Spleen (tissue), 7 donors: ENCODE data around the gene SDCBP2.

ENCODE experiments used
- POLR2A ChIP-seq, 3 donors: fragments of 450-650 bp; IDR thresholded peaks; one replicate each; pipeline ENCODE4 v1.5.1; 2017; ENCODE audit warnings: antibody characterized with exemption in 3 of 3, mild to moderate bottlenecking in 1 of 3
- POLR2AphosphoS5 ChIP-seq, 3 donors: sonication (generic); formaldehyde crosslinking; IDR thresholded peaks; one replicate each; pipeline ENCODE4 v1.5.1; 2017; ENCODE audit warnings: antibody characterized with exemption in 3 of 3
- TF ChIP-seq, protein P1 (sequence below), 11 experiments: fragments of 200-600 bp in 7 of 11; fragments of 450-650 bp in 4 of 11; sonication (generic) in 4 of 11; IDR thresholded peaks in 8 of 11; conservative IDR thresholded peaks in 3 of 11; 1 replicate in 7 of 11; 2 replicates in 4 of 11; pipeline versions ENCODE4 v1.4.0 to v1.8.0; 2016 to 2021; ENCODE audit warnings: antibody characterized with exemption in 11 of 11, inconsistent platforms in 4 of 11, mild to moderate bottlenecking in 1 of 11
- donor health status: DM: no; HTN: no; CAD: no; lungs with moderate emphysema.
- donor health status: DM: no; HTN: no; CAD: no.
- donor health status: DM: no; HTN: no; CAD: no.

DNA sequence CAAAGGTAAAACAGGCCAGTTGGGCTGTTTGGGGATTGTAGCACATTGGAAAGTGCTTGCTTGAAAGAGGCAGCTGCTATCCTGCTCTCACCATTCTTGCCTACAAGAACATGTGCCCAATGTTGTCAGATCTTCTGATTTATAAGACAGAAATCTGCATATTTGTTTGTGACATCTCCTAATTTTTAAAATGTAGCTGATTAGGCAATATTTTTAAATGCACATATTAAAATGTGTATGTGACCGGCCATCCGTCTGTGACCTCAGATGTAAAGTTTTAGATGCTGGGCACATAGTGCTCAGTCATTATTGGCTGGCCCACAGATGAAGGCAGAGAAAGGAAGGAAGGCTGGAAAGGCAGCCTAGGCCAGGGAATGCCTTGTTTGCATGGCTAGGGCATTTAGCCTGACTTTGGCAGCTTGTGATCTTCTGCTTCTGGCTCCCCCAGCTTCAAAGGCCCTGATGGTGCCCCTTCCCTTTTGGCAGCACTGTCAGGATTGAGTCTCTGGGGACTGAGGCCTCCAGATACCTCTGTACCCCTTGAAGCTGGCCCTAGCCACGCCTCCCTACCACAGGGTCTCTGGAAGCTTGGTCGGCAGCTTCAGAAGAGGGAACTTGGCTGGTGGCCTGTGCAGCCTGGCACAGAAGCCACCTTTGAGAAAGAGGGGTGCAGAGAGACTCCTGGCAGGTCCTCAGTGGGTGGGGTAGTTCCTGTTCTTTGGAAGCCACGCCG is 56.4 kb downstream of the SDCBP2 start:
- no peak for TF ChIP-seq POLR2A (IDR thresholded peaks at IDR 0.05)
- TF ChIP-seq POLR2AphosphoS5 (IDR thresholded peaks at IDR 0.05), result no peak
- TF ChIP-seq, protein P1, sequence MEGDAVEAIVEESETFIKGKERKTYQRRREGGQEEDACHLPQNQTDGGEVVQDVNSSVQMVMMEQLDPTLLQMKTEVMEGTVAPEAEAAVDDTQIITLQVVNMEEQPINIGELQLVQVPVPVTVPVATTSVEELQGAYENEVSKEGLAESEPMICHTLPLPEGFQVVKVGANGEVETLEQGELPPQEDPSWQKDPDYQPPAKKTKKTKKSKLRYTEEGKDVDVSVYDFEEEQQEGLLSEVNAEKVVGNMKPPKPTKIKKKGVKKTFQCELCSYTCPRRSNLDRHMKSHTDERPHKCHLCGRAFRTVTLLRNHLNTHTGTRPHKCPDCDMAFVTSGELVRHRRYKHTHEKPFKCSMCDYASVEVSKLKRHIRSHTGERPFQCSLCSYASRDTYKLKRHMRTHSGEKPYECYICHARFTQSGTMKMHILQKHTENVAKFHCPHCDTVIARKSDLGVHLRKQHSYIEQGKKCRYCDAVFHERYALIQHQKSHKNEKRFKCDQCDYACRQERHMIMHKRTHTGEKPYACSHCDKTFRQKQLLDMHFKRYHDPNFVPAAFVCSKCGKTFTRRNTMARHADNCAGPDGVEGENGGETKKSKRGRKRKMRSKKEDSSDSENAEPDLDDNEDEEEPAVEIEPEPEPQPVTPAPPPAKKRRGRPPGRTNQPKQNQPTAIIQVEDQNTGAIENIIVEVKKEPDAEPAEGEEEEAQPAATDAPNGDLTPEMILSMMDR (IDR thresholded peaks at IDR 0.05 in 8 of 11, conservative IDR thresholded peaks at IDR 0.05 in 3 of 11), result no peak
